NOMO-1 treated with DMSO at 0.1 percent for 48 hours (cell line): ENCODE results near the gene SPHK2.

Experiments used
- DNase-seq: peaks from one replicate; lab custom pipeline; 2025; ENCODE audit not compliant: unreplicated experiment; lab: John Stamatoyannopoulos, UW

SPHK2 gene

GRCh38 chr19:48603449-48603848 lies 15.9 kb upstream of the SPHK2 start:
- no peak for DNase-seq

- DNase-seq: no peak
Measured at GRCh38 chr19:48603850-48604249, 15.5 kb upstream of the SPHK2 start.

- no peak for DNase-seq
Measured at GRCh38 chr19:48606463-48607358, 12.6 kb upstream of the SPHK2 start, which contains the start of gene SPACA4. Gene SPACA4, plus strand, starts transcription at chr19:48606742. Its CDS starts 237 bp downstream, at chr19:48606979.

- DNase-seq: no peak
Measured at GRCh38 chr19:48607359-48607755, 11.9 kb upstream of the SPHK2 start.

- peak; percentile 68 for DNase-seq
Measured at GRCh38 chr19:48608798-48609263, 10.5 kb upstream of the SPHK2 start.

- no peak for DNase-seq
Measured at GRCh38 chr19:48609571-48610108, 9.7 kb upstream of the SPHK2 start.

- DNase-seq: no peak
Measured at GRCh38 chr19:48611872-48612271, 7.4 kb upstream of the SPHK2 start.

GRCh38 chr19:48613024-48613851 lies 6.1 kb upstream of the SPHK2 start:
- DNase-seq: no peak

- DNase-seq: no peak
Measured at GRCh38 chr19:48613852-48614435, 5.4 kb upstream of the SPHK2 start.

GRCh38 chr19:48614436-48615230 lies 4.7 kb upstream of the SPHK2 start, which contains the start of gene FAM83E:
Gene FAM83E, minus strand, starts transcription at chr19:48615076. Its CDS starts 1,704 bp downstream, at chr19:48613372.
- no peak for DNase-seq

- no peak for DNase-seq
Measured at GRCh38 chr19:48615231-48616040, 3.9 kb upstream of the SPHK2 start.

GRCh38 chr19:48616041-48616436 lies 3.3 kb upstream of the SPHK2 start:
- no peak for DNase-seq

GRCh38 chr19:48616491-48617056 lies 2.7 kb upstream of the SPHK2 start:
- no peak for DNase-seq

GRCh38 chr19:48617146-48617937 lies 2.0 kb upstream of the SPHK2 start:
- DNase-seq: no peak

GRCh38 chr19:48618278-48618915 lies 909 bp upstream of the SPHK2 start:
- DNase-seq: no peak

GRCh38 chr19:48619692-48620585 lies 633 bp downstream of the SPHK2 start:
- peak; percentile 27 for DNase-seq
